ENCODE data around the gene TRIO.

- TF ChIP-seq CTCF (IDR thresholded peaks at IDR 0.05; ENCODE audit: insufficient read depth, low read length, poor library complexity, severe bottlenecking) (no peak), EZH2phosphoT487 (conservative IDR thresholded peaks at IDR 0.05; ENCODE audit: low read length) (no peak)
Observed at GRCh38 chr5:14490309-14490711, 347.2 kb downstream of the TRIO start.
